ENCODE measurements around the gene G2E3.
A peak's percentile ranks its signal among the peaks of the same experiment; 100 is the strongest.
"Not testable (repeated sequence)": the region's sequence is repeated elsewhere in the genome, so short reads cannot be mapped to it uniquely, and the experiment has no call there.

G2E3 gene

GRCh38 chr14:30620178-30620577 is 61.2 kb downstream of the G2E3 start:
- Histone ChIP-seq H3K9me3 (ENCODE audit: control insufficient read depth, low read length) (no peaks in the 10 kb centered on the region), H3K4me3 (ENCODE audit: low read length) (no peak overlapping the region), H3K4me1 (ENCODE audit: control insufficient read depth, insufficient read depth, low read length) (no peaks in the 10 kb centered on the region)

GRCh38 chr14:30621354-30621939 is 62.5 kb downstream of the G2E3 start:
- H3K9me3 ChIP-seq (ENCODE audit: control insufficient read depth, low read length) = no peaks in the 10 kb centered on the region
- H3K27me3 ChIP-seq (ENCODE audit: control insufficient read depth, insufficient read depth, low read length) = no peaks in the 10 kb centered on the region
- H3K4me1 ChIP-seq (ENCODE audit: control insufficient read depth, insufficient read depth, low read length) = peaks cover 4% of the 10 kb centered on the region
- peak overlapping the region; percentile 97 for H3K4me3 ChIP-seq (ENCODE audit: low read length)
- no peaks in the 10 kb centered on the region for H3K36me3 ChIP-seq (ENCODE audit: control insufficient read depth, insufficient read depth, low read length)
- H3K9ac ChIP-seq (ENCODE audit: low read length) = peak overlapping the region; percentile 98

More at GRCh38 chr14:30620178-30620577, 61.2 kb downstream of the G2E3 start:
- Histone ChIP-seq H3K27me3 (ENCODE audit: control insufficient read depth, insufficient read depth, low read length) (no peaks in the 10 kb centered on the region), H3K9ac (ENCODE audit: low read length) (no peak overlapping the region), H3K36me3 (ENCODE audit: control insufficient read depth, insufficient read depth, low read length) (no peaks in the 10 kb centered on the region)

GRCh38 chr14:30621940-30622830 is 63.2 kb downstream of the G2E3 start, which contains the start of gene SCFD1:
Gene SCFD1, plus strand, starts transcription at chr14:30622319. Its CDS starts 20 bp downstream, at chr14:30622339.
- peak within 1 kb of the TSS; percentile 97 for H3K4me3 ChIP-seq (ENCODE audit: low read length)
- no peaks in the 10 kb centered on the region for H3K9me3 ChIP-seq (ENCODE audit: control insufficient read depth, low read length)
- H3K4me1 ChIP-seq (ENCODE audit: control insufficient read depth, insufficient read depth, low read length) = peaks cover 4% of the 10 kb centered on the region

GRCh38 chr14:30623412-30624131 is 64.6 kb downstream of the G2E3 start:
- H3K4me3 ChIP-seq (ENCODE audit: low read length) = peak overlapping the region; percentile 97
- H3K9ac ChIP-seq (ENCODE audit: low read length) = peak overlapping the region; percentile 98
- H3K9me3 ChIP-seq (ENCODE audit: control insufficient read depth, low read length) = no peaks in the 10 kb centered on the region
- H3K27me3 ChIP-seq (ENCODE audit: control insufficient read depth, insufficient read depth, low read length) = no peaks in the 10 kb centered on the region
- H3K4me1 ChIP-seq (ENCODE audit: control insufficient read depth, insufficient read depth, low read length) = peaks cover 4% of the 10 kb centered on the region
- no peaks in the 10 kb centered on the region for H3K36me3 ChIP-seq (ENCODE audit: control insufficient read depth, insufficient read depth, low read length)

More at GRCh38 chr14:30621940-30622830, 63.2 kb downstream of the G2E3 start, which contains the start of gene SCFD1:
- Histone ChIP-seq H3K9ac (ENCODE audit: low read length) (peak within 1 kb of the TSS; percentile 98), H3K36me3 (ENCODE audit: control insufficient read depth, insufficient read depth, low read length) (no peaks in the 10 kb centered on the region), H3K27me3 (ENCODE audit: control insufficient read depth, insufficient read depth, low read length) (no peaks in the 10 kb centered on the region)

GRCh38 chr14:30624132-30624423 is 65.1 kb downstream of the G2E3 start:
- Histone ChIP-seq H3K9me3 (ENCODE audit: control insufficient read depth, low read length) (no peaks in the 10 kb centered on the region), H3K9ac (ENCODE audit: low read length) (no peak overlapping the region), H3K27me3 (ENCODE audit: control insufficient read depth, insufficient read depth, low read length) (no peaks in the 10 kb centered on the region), H3K4me3 (ENCODE audit: low read length) (no peak overlapping the region), H3K36me3 (ENCODE audit: control insufficient read depth, insufficient read depth, low read length) (no peaks in the 10 kb centered on the region), H3K4me1 (ENCODE audit: control insufficient read depth, insufficient read depth, low read length) (peaks cover 4% of the 10 kb centered on the region)

- no peak overlapping the region for H3K4me3 ChIP-seq (ENCODE audit: low read length)
- peaks cover 4% of the 10 kb centered on the region for H3K4me1 ChIP-seq (ENCODE audit: control insufficient read depth, insufficient read depth, low read length)
- H3K36me3 ChIP-seq (ENCODE audit: control insufficient read depth, insufficient read depth, low read length) = no peaks in the 10 kb centered on the region
- H3K9ac ChIP-seq (ENCODE audit: low read length) = no peak overlapping the region
- no peaks in the 10 kb centered on the region for H3K9me3 ChIP-seq (ENCODE audit: control insufficient read depth, low read length)
- H3K27me3 ChIP-seq (ENCODE audit: control insufficient read depth, insufficient read depth, low read length) = no peaks in the 10 kb centered on the region
These were observed 66.6 kb downstream of the G2E3 start for GRCh38 chr14:30625533-30625932.

- H3K4me1 ChIP-seq (ENCODE audit: control insufficient read depth, insufficient read depth, low read length); H3K27me3 ChIP-seq (ENCODE audit: control insufficient read depth, insufficient read depth, low read length); H3K9me3 ChIP-seq (ENCODE audit: control insufficient read depth, low read length); H3K9ac ChIP-seq (ENCODE audit: low read length); H3K4me3 ChIP-seq (ENCODE audit: low read length); H3K36me3 ChIP-seq (ENCODE audit: control insufficient read depth, insufficient read depth, low read length): not testable (repeated sequence)
These were observed 70.5 kb downstream of the G2E3 start for GRCh38 chr14:30629432-30629831.

- H3K36me3 ChIP-seq (ENCODE audit: control insufficient read depth, insufficient read depth, low read length) = no peaks in the 10 kb centered on the region
- no peaks in the 10 kb centered on the region for H3K27me3 ChIP-seq (ENCODE audit: control insufficient read depth, insufficient read depth, low read length)
These were observed 71.3 kb downstream of the G2E3 start for GRCh38 chr14:30630248-30630647.

GRCh38 chr14:30632730-30633129 is 73.8 kb downstream of the G2E3 start:
- H3K4me3 ChIP-seq (ENCODE audit: low read length) = no peak overlapping the region
- H3K27me3 ChIP-seq (ENCODE audit: control insufficient read depth, insufficient read depth, low read length) = no peaks in the 10 kb centered on the region
- no peaks in the 10 kb centered on the region for H3K36me3 ChIP-seq (ENCODE audit: control insufficient read depth, insufficient read depth, low read length)
- no peaks in the 10 kb centered on the region for H3K4me1 ChIP-seq (ENCODE audit: control insufficient read depth, insufficient read depth, low read length)
- no peaks in the 10 kb centered on the region for H3K9me3 ChIP-seq (ENCODE audit: control insufficient read depth, low read length)
- H3K9ac ChIP-seq (ENCODE audit: low read length) = no peak overlapping the region

More at GRCh38 chr14:30630248-30630647, 71.3 kb downstream of the G2E3 start:
- Histone ChIP-seq H3K4me1 (ENCODE audit: control insufficient read depth, insufficient read depth, low read length) (peaks cover 4% of the 10 kb centered on the region), H3K4me3 (ENCODE audit: low read length) (no peak overlapping the region), H3K9ac (ENCODE audit: low read length) (no peak overlapping the region), H3K9me3 (ENCODE audit: control insufficient read depth, low read length) (no peaks in the 10 kb centered on the region)

- Histone ChIP-seq H3K27me3 (ENCODE audit: control insufficient read depth, insufficient read depth, low read length) (no peaks in the 10 kb centered on the region), H3K4me1 (ENCODE audit: control insufficient read depth, insufficient read depth, low read length) (no peaks in the 10 kb centered on the region), H3K4me3 (ENCODE audit: low read length) (no peak overlapping the region), H3K9me3 (ENCODE audit: control insufficient read depth, low read length) (no peaks in the 10 kb centered on the region), H3K9ac (ENCODE audit: low read length) (no peak overlapping the region), H3K36me3 (ENCODE audit: control insufficient read depth, insufficient read depth, low read length) (no peaks in the 10 kb centered on the region)
These were observed 80.0 kb downstream of the G2E3 start for GRCh38 chr14:30638926-30639325.

GRCh38 chr14:30641207-30641606 is 82.2 kb downstream of the G2E3 start:
- Histone ChIP-seq H3K27me3 (ENCODE audit: control insufficient read depth, insufficient read depth, low read length) (no peaks in the 10 kb centered on the region), H3K9ac (ENCODE audit: low read length) (no peak overlapping the region), H3K4me3 (ENCODE audit: low read length) (no peak overlapping the region), H3K4me1 (ENCODE audit: control insufficient read depth, insufficient read depth, low read length) (no peaks in the 10 kb centered on the region), H3K36me3 (ENCODE audit: control insufficient read depth, insufficient read depth, low read length) (no peaks in the 10 kb centered on the region), H3K9me3 (ENCODE audit: control insufficient read depth, low read length) (no peaks in the 10 kb centered on the region)

GRCh38 chr14:30644462-30644861 is 85.5 kb downstream of the G2E3 start:
- not testable (repeated sequence) for H3K9ac ChIP-seq (ENCODE audit: low read length); H3K4me1 ChIP-seq (ENCODE audit: control insufficient read depth, insufficient read depth, low read length); H3K36me3 ChIP-seq (ENCODE audit: control insufficient read depth, insufficient read depth, low read length); H3K4me3 ChIP-seq (ENCODE audit: low read length); H3K9me3 ChIP-seq (ENCODE audit: control insufficient read depth, low read length); H3K27me3 ChIP-seq (ENCODE audit: control insufficient read depth, insufficient read depth, low read length)

Data from mucosa of stomach (tissue), 1 donor.